ENCODE results near the gene C2CD2.

The C2CD2 gene

GRCh38 chr21:41974752-41975053 is 20.9 kb upstream of the C2CD2 start:
- TF ChIP-seq, protein P1, sequence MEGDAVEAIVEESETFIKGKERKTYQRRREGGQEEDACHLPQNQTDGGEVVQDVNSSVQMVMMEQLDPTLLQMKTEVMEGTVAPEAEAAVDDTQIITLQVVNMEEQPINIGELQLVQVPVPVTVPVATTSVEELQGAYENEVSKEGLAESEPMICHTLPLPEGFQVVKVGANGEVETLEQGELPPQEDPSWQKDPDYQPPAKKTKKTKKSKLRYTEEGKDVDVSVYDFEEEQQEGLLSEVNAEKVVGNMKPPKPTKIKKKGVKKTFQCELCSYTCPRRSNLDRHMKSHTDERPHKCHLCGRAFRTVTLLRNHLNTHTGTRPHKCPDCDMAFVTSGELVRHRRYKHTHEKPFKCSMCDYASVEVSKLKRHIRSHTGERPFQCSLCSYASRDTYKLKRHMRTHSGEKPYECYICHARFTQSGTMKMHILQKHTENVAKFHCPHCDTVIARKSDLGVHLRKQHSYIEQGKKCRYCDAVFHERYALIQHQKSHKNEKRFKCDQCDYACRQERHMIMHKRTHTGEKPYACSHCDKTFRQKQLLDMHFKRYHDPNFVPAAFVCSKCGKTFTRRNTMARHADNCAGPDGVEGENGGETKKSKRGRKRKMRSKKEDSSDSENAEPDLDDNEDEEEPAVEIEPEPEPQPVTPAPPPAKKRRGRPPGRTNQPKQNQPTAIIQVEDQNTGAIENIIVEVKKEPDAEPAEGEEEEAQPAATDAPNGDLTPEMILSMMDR (IDR thresholded peaks at IDR 0.05; ENCODE audit: low read depth, low read length): no peak
- H3K4me3 ChIP-seq (ENCODE audit: low read depth, low read length): no peak overlapping the region

GRCh38 chr21:41973861-41974751 is 20.3 kb upstream of the C2CD2 start:
- TF ChIP-seq, protein P1 (IDR thresholded peaks at IDR 0.05; ENCODE audit: low read depth, low read length): peak; percentile 34
- no peak overlapping the region for H3K4me3 ChIP-seq (ENCODE audit: low read depth, low read length)

DNA sequence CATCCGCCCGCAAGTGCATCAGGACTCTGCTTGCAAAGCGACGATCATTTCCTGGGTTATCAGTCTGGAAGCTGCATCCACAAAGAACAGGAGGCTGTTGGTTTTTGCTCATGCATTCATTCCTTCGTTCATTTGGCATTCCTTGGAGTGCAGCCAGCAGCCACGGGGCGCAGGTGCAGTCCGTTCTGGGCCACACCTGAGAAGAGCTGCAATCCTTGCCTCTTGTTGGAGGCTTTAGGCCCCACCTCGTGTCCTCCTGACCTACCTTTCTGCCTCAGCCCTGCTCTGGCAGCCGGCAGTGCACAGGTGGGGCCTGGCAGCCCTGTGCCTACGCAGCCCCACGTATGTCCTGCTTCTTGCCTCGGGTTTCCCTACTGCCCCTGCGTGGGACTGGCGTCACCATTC is 19.6 kb upstream of the C2CD2 start:
- no peak overlapping the region for H3K4me3 ChIP-seq (ENCODE audit: low read depth, low read length)
- TF ChIP-seq, protein P1 (IDR thresholded peaks at IDR 0.05; ENCODE audit: low read depth, low read length): no peak

DNA sequence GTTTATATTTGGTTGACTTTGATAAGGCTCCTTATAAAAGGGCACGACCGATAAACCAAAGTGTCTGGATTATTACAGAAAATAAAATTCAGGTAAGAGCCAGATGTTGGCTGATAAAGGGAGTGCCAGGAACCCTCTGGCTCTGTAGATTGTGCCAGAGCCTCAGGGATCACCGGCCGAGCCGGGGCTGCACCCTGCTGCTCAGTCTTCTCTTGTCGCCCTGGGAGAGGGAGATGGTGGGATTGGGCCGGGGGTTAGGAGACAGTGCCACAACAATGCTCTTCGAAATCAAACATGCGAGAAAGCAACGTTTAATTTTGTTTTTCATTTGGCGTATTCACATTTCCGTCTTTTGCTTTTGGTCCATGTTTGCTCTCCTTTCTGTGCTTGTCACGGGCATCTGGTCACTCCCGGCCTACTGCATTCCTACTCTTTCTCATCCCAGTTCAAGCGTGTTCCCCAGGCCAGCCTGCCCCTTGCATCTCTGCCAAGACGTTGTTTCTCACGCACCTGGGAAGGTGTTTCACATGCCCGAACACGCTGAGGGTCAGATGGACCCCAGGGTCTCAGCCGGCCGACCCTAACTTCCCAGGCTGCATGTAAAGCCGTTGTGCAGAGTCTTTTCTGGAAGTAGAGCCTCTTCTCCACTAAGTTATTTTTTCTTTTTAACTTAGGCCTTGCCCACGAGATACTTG is 18.8 kb upstream of the C2CD2 start:
- TF ChIP-seq, protein P1 (IDR thresholded peaks at IDR 0.05; ENCODE audit: low read depth, low read length): no peak
- no peak overlapping the region for H3K4me3 ChIP-seq (ENCODE audit: low read depth, low read length)

GRCh38 chr21:41971891-41972290 is 18.1 kb upstream of the C2CD2 start:
- TF ChIP-seq, protein P1 (IDR thresholded peaks at IDR 0.05; ENCODE audit: low read depth, low read length): no peak

DNA sequence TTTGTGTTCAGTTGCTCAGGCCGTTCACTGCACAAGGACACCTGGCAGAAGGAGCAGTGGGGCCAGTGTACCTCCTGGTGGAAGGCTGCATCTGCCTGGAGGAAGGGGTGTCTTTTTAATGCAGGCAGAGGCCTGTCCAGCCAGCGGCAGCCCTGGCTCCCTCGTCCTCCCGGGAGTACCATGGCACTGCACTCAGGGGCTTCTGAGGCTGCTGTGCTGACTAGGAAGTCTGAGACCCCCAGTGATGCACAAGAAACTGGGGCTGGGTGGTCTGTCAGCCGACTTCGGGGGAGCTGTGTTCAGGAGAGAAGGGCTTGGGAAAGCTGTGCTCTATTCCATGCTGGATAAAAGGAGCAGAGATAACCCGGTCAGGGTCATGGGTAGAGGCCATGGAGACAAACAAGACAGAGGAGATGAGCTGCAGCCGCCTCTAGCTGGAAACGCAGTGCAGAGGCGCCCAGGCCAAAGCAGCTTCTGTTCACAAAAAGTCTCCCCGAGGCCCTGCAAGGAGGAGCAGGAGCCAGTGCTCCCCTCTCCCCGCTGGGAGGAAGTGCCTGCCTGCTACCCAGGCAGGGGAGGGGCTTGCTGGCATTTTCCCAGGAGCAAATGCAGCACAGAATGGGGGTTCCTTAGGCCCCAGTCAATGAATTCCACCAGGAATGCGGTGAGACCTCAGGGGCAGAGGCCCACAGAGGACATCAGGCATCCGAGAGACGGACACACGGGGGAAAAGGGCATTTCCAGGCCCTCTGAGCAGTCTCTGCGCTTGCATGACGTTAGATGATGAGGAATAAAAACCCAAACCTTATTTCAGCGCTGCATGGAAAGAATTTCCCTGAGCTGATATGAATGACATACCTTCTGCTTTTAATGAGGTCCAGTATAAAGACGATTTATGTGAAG is 17.2 kb upstream of the C2CD2 start:
- no peak overlapping the region for H3K4me3 ChIP-seq (ENCODE audit: low read depth, low read length)
- TF ChIP-seq, protein P1 (IDR thresholded peaks at IDR 0.05; ENCODE audit: low read depth, low read length): no peak

More at GRCh38 chr21:41971891-41972290, 18.1 kb upstream of the C2CD2 start:
- H3K4me3 ChIP-seq (ENCODE audit: low read depth, low read length): no peak overlapping the region

All from WI38 (cell line).